Neutrophil (primary cell): ENCODE data around the gene ADGRD1.

Source experiments
- H3K27ac ChIP-seq: fragments of 200-600 bp; sonication (generic); 2 replicates; pipeline ENCODE4 v1.5.1; 2016; ENCODE audit warnings: mild to moderate bottlenecking, moderate library complexity
- H3K27me3 ChIP-seq: fragments of 200-600 bp; sonication (generic); 2 replicates; pipeline ENCODE4 v1.6.0; 2016; ENCODE audit warnings: mild to moderate bottlenecking
- H3K36me3 ChIP-seq: fragments of 200-600 bp; sonication (generic); 2 replicates; pipeline ENCODE4 v1.5.1; 2017
- H3K4me1 ChIP-seq, 2 experiments: fragments of 200-600 bp in 1 of 2; sonication (generic) in 1 of 2; 1 replicate in 1 of 2; 2 replicates in 1 of 2; pipeline versions ENCODE4 v1.5.1 to v1.6.1; 2013 to 2016; ENCODE audit warnings: low read depth in 1 of 2, low read length in 1 of 2, mild to moderate bottlenecking in 1 of 2, moderate library complexity in 1 of 2; ENCODE audit not compliant: control insufficient read depth in 1 of 2, insufficient read depth in 1 of 2
- H3K4me3 ChIP-seq, 2 experiments: fragments of 200-600 bp in 1 of 2; sonication (generic) in 1 of 2; 1 replicate in 1 of 2; 2 replicates in 1 of 2; pipeline ENCODE4 v1.5.1; 2013 to 2016; ENCODE audit warnings: low read depth in 1 of 2, low read length in 1 of 2, mild to moderate bottlenecking in 1 of 2, moderate library complexity in 1 of 2
- H3K9me3 ChIP-seq: fragments of 200-600 bp; sonication (generic); 2 replicates; pipeline ENCODE4 v1.5.1; 2016
- CTCF ChIP-seq: fragments of 200-600 bp; sonication (generic); IDR thresholded peaks from 2 replicates; pipeline ENCODE4 v1.5.1; 2016; ENCODE audit warnings: antibody characterized with exemption

The ADGRD1 gene

GRCh38 chr12:131030472-131031328 lies 77.0 kb downstream of the ADGRD1 start:
- no peak for TF ChIP-seq CTCF

GRCh38 chr12:131032082-131032750 lies 78.5 kb downstream of the ADGRD1 start:
- Histone ChIP-seq H3K27me3 (no peaks in the 10 kb centered on the region), H3K27ac (no peak overlapping the region), H3K36me3 (no peaks in the 10 kb centered on the region), H3K4me1 (no peaks in the 10 kb centered on the region), H3K4me3 (no peak overlapping the region), H3K9me3 (no peaks in the 10 kb centered on the region)
- no peak for TF ChIP-seq CTCF

More at GRCh38 chr12:131030472-131031328, 77.0 kb downstream of the ADGRD1 start:
- no peaks in the 10 kb centered on the region for H3K4me1 ChIP-seq
- H3K4me3 ChIP-seq: no peak overlapping the region
- no peaks in the 10 kb centered on the region for H3K9me3 ChIP-seq
- H3K36me3 ChIP-seq: no peaks in the 10 kb centered on the region
- H3K27ac ChIP-seq: no peak overlapping the region
- no peaks in the 10 kb centered on the region for H3K27me3 ChIP-seq

- no peak for TF ChIP-seq CTCF
Measured at GRCh38 chr12:131033486-131033885, 79.8 kb downstream of the ADGRD1 start.

GRCh38 chr12:131033886-131034482 lies 80.3 kb downstream of the ADGRD1 start:
- Histone ChIP-seq H3K27me3 (no peaks in the 10 kb centered on the region), H3K36me3 (no peaks in the 10 kb centered on the region), H3K9me3 (no peaks in the 10 kb centered on the region), H3K4me1 (no peaks in the 10 kb centered on the region), H3K27ac (no peak overlapping the region), H3K4me3 (no peak overlapping the region)
- no peak for TF ChIP-seq CTCF

More at GRCh38 chr12:131033486-131033885, 79.8 kb downstream of the ADGRD1 start:
- Histone ChIP-seq H3K27me3 (no peaks in the 10 kb centered on the region), H3K27ac (no peak overlapping the region), H3K9me3 (no peaks in the 10 kb centered on the region), H3K4me3 (no peak overlapping the region), H3K4me1 (no peaks in the 10 kb centered on the region), H3K36me3 (no peaks in the 10 kb centered on the region)

- Histone ChIP-seq H3K4me3 (no peak overlapping the region), H3K4me1 (no peaks in the 10 kb centered on the region), H3K27ac (no peak overlapping the region), H3K9me3 (no peaks in the 10 kb centered on the region), H3K36me3 (no peaks in the 10 kb centered on the region), H3K27me3 (no peaks in the 10 kb centered on the region)
- TF ChIP-seq CTCF: no peak
Measured at GRCh38 chr12:131034631-131035244, 81.0 kb downstream of the ADGRD1 start.
